T-helper 2 cell treated with Interferon-gamma antibody and Interleukin-4, amounts not matched to agents 5 μg/mL and 100 μg/mL, for 36 hours (primary cell): ENCODE data around the gene PTPRM.

Experiments
- DNase-seq: peaks from one replicate; pipeline ENCODE4 v3.0.0; 2021; ENCODE audit warnings: low spot score
- H3K27ac Mint-ChIP-seq: one replicate; pipeline ENCODE4 v1.8.0; 2021; ENCODE audit warnings: mild to moderate bottlenecking, mixed read lengths
- H3K27me3 Mint-ChIP-seq: one replicate; pipeline ENCODE4 v1.8.0; 2021; ENCODE audit warnings: low read depth, mixed read lengths
- H3K36me3 Mint-ChIP-seq: one replicate; pipeline ENCODE4 v1.8.0; 2021; ENCODE audit warnings: low read depth, mixed read lengths
- H3K4me1 Mint-ChIP-seq: one replicate; pipeline ENCODE4 v1.8.0; 2021; ENCODE audit warnings: low read depth, mixed read lengths
- H3K4me3 Mint-ChIP-seq: one replicate; pipeline ENCODE4 v1.8.0; 2022; ENCODE audit warnings: mild to moderate bottlenecking, moderate library complexity, mixed read lengths
- H3K9me3 Mint-ChIP-seq: one replicate; pipeline ENCODE4 v1.8.0; 2021; ENCODE audit warnings: mixed read lengths

Gene PTPRM

DNA sequence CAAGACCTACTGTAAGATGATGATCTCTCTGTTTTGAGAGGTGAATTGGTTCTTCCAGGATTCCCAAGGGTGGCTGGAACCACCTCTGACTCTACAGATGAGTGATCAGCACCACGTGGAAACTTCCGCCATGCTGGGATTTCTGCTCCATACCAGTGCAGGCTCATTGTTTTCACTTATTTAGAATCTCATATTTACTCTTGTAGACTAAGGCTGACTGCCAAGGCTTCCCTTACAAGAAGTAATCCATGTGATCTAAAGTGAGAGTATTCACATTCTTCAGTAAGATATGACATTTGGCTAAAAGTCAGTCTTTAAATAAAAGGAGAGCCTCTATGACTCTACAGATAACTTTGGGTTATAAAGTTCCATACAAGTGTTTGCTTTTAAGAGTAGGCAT lies 719.2 kb downstream of the PTPRM start:
- no peak for DNase-seq
- no peaks in the 10 kb centered on the region for H3K4me1 Mint-ChIP-seq
- no peaks in the 10 kb centered on the region for H3K27me3 Mint-ChIP-seq
- no peaks in the 10 kb centered on the region for H3K9me3 Mint-ChIP-seq
- no peak overlapping the region for H3K27ac Mint-ChIP-seq
- no peaks in the 10 kb centered on the region for H3K36me3 Mint-ChIP-seq
- no peak overlapping the region for H3K4me3 Mint-ChIP-seq

DNA sequence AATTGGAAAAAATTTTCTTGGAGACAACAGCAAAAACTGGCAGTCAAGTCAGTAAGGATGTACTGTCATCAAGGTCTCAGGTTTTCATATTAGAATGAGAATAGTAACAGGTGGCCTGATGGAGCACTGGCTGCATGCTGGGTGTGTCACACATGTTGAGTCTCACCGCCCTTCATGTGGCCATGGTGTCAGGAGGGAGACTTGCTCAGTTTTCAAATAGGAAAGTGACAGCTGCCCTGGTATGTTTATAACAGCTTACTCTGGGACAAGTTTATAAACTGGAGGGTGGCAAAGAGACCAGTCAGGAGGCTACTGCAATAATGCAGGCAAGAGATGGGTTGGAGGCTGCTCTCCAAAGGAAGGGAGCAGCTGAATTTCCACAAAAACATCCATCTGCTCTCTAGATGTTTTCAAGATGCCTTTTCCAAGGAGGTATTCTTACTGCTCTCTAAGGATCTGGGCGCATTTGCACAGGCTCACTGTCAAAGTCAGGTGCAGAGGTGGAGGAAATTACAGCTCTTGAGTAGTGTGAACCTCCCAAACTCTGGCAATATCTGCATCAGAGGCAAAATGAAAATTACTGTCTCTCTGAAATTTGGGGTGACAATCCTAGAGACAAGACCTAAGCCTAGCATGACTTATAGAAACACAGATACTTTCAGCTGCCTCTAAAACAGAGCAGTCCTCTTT lies 720.2 kb downstream of the PTPRM start:
- Mint-ChIP-seq H3K36me3 (no peaks in the 10 kb centered on the region), H3K27ac (no peak overlapping the region), H3K9me3 (no peaks in the 10 kb centered on the region), H3K4me1 (no peaks in the 10 kb centered on the region), H3K4me3 (no peak overlapping the region), H3K27me3 (no peaks in the 10 kb centered on the region)
- no peak for DNase-seq

DNA sequence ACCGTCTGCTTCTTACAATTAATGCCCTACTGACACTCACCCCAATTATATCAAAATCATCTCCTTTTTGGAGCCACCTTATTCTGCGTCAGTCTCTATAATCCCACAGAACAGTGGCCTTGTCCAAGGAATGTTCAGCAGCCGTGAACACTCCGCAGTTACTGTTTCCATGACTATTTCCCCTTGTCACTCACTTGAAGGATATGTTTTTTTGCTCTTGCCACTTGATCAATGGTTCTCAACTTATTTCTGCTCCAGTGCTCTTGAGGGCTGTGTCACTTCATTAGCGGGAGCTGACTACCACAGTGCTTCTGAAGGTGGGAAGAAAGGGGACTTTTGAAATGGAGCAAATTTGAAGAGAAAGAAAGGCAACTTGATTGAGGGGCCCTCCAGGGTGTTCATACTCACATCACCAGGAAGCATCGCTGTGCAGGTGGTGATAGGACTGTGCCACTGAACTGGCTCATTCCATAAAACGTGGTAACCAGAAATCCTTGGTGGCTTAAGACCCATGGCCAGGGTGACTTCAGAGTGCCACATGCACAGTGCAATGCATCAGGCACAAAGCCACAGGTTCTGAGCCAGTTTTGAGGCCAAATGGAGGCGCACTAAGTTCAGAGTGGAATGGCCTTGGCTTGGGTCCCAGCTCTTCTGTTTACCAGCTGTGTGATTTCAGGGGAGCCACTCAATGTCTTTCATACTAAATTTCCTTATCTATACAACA lies 721.5 kb downstream of the PTPRM start:
- Mint-ChIP-seq H3K4me3 (no peak overlapping the region), H3K27ac (no peak overlapping the region), H3K9me3 (no peaks in the 10 kb centered on the region), H3K36me3 (no peaks in the 10 kb centered on the region), H3K4me1 (no peaks in the 10 kb centered on the region), H3K27me3 (no peaks in the 10 kb centered on the region)
- no peak for DNase-seq

DNA sequence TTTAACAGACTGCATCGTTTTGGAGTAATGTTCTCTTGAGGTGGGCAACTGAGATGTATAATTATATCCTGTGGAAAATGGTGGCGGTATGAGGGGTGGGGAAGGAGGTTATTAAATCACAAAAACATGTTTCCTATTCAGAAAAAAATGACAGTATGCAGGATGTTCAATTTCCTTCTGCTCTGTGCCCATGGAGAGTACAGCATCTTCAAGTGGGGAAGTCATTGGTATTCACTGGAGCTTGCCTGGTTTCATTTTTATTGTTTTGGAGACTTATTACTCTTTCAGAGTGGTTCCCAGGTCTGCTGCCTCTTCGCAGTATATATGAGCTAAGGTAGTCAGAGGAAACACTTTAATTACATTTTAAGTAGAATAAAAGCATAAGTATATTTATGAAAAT lies 723.3 kb downstream of the PTPRM start:
- no peaks in the 10 kb centered on the region for H3K27me3 Mint-ChIP-seq
- H3K27ac Mint-ChIP-seq, result no peak overlapping the region
- H3K4me3 Mint-ChIP-seq, result no peak overlapping the region
- DNase-seq, result no peak
- H3K36me3 Mint-ChIP-seq, result no peaks in the 10 kb centered on the region
- no peaks in the 10 kb centered on the region for H3K9me3 Mint-ChIP-seq
- no peaks in the 10 kb centered on the region for H3K4me1 Mint-ChIP-seq

DNA sequence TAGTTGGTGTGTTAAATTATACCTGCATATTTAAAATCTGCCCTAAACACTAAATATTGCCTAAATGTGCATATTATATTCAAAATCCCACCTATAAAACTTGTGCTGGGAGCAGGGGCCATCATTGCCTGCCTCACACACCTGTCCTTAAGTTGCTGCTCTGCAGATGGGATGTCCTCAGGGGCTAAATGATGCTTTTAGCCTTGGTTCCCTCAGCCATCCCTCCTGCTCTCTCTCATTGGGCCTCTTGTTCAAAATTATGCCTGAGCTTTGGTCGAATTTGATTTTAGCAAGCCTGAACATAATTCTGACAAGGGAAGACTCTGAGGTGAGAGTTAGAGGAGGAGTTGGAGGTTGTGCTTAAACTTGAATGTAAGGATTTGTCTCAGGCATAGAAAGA lies 723.8 kb downstream of the PTPRM start:
- Mint-ChIP-seq H3K9me3 (no peaks in the 10 kb centered on the region), H3K4me3 (no peak overlapping the region), H3K27me3 (no peaks in the 10 kb centered on the region), H3K27ac (no peak overlapping the region), H3K4me1 (no peaks in the 10 kb centered on the region), H3K36me3 (no peaks in the 10 kb centered on the region)
- no peak for DNase-seq

DNA sequence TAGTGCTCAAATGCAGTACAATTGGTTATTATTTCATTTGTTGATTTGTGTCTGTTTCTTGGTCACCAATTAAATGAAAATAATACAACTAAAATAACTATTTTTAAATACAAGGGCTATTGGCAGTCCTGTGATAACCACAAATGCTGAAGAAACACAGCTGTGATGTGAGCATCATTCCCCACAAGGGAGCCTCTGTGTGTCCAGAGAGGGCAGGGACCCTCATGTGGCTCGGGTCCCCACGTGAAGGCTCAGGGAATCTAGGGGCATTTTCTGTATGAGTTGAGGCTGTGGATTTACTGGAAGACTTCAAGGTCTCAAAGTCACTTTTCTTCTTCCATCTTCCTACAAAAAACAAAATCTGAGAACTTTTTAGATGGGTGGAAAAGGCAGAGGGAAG lies 726.1 kb downstream of the PTPRM start:
- no peak for DNase-seq
- Mint-ChIP-seq H3K4me1 (no peaks in the 10 kb centered on the region), H3K36me3 (no peaks in the 10 kb centered on the region), H3K27me3 (no peaks in the 10 kb centered on the region), H3K4me3 (no peak overlapping the region), H3K27ac (no peak overlapping the region), H3K9me3 (no peaks in the 10 kb centered on the region)

DNA sequence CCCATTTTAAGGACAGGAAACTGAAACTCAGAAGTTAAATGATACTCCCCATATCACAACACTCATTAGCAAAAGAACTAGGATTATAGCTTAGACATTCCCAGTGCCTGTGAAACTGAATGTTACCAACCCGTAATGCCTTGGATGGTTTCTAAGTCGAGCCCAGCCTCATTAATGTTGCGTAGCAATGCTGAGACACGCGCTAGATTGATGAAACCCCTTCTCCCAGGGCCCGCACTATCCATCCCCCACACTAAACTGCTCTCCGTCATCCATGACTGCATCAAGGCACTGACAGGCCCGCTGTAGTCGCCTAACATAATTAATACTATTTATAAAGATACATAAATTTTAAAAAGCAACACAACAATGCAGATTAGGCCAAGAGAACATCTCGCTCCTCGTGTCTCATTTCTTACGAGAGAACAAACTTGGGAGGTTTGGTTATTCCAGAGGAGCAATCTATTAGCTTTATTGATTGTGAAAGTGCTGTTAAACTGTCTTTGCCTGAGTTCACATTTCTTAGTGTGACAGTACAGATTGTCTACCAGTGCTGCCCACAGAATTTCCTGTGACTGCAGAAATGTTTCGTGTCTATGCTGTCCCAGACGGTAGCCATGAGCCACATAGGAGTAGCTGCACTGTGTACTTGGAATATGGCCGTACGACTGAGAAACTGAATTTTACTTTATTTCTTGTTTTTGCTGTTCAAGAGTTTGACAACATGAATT lies 729.9 kb downstream of the PTPRM start:
- no peaks in the 10 kb centered on the region for H3K27me3 Mint-ChIP-seq
- no peak overlapping the region for H3K4me3 Mint-ChIP-seq
- H3K36me3 Mint-ChIP-seq, result no peaks in the 10 kb centered on the region
- H3K4me1 Mint-ChIP-seq, result no peaks in the 10 kb centered on the region
- no peaks in the 10 kb centered on the region for H3K9me3 Mint-ChIP-seq
- DNase-seq, result no peak
- H3K27ac Mint-ChIP-seq, result no peak overlapping the region

DNA sequence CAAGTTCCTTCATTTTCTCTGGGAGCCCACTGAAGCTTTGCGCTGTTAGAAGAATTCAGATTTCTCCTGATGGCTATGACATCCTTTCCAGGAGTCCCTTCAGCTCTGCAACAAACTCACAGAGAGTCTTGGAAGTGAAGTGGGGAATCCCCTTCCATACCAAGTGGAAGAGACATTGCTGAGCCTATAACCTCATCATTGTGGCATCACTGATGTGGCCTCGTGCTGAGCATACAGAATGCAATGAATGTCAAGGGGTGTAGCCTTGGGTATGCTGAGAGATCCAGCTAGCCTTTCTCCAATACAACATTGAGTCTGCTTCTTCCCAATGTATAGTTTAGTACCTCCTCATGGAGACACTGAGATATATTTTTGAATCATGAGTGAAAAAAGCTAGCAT lies 731.1 kb downstream of the PTPRM start:
- H3K27me3 Mint-ChIP-seq, result no peaks in the 10 kb centered on the region
- H3K4me1 Mint-ChIP-seq, result no peaks in the 10 kb centered on the region
- H3K36me3 Mint-ChIP-seq, result no peaks in the 10 kb centered on the region
- H3K27ac Mint-ChIP-seq, result no peak overlapping the region
- DNase-seq, result no peak
- no peak overlapping the region for H3K4me3 Mint-ChIP-seq
- no peaks in the 10 kb centered on the region for H3K9me3 Mint-ChIP-seq

DNA sequence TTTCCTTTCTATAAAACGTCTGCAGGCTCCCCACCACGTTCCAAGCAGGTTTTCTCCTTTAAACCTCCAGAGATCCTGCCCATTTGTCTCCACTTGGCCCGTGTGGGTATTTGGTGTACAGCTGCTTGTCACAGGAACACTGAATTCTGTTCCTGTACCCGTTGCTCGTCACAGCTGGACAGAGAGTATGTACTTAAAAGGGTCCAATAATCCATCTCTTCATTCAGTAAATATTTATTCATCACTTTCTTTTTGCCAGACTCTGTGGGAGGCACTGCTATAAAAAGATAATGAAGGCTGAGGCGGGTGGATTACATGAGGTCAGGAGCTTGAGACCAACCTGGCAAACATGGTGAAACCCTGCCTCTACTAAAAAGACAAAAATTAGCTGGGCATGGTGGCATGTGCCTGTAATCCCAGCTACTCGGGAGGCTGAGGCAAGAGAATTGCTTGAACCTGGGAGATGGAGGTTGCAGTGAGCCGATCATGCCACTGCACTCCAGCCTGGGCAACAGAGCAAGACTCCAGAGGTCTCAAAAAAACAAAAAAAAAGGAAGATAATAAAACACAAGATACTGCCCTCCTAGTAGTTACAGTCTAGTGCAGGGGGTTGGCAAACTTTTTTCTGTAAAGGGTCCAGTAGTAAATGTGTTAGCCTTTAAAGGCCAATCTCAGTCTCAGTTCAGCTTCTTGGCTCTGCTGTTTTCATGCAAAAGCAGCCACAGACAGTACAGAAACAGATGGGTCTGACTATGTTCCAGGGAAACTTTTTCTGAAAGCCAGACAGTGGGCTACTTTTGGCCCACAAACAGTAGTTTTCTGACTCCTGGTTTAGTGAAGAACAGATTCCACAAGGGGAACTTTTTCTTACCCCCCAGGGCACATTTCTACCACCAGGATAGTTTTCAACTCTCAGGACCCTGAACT lies 732.2 kb downstream of the PTPRM start:
- Mint-ChIP-seq H3K27me3 (no peaks in the 10 kb centered on the region), H3K9me3 (no peaks in the 10 kb centered on the region), H3K4me1 (no peaks in the 10 kb centered on the region), H3K27ac (no peak overlapping the region), H3K36me3 (no peaks in the 10 kb centered on the region), H3K4me3 (no peak overlapping the region)
- DNase-seq, result no peak

DNA sequence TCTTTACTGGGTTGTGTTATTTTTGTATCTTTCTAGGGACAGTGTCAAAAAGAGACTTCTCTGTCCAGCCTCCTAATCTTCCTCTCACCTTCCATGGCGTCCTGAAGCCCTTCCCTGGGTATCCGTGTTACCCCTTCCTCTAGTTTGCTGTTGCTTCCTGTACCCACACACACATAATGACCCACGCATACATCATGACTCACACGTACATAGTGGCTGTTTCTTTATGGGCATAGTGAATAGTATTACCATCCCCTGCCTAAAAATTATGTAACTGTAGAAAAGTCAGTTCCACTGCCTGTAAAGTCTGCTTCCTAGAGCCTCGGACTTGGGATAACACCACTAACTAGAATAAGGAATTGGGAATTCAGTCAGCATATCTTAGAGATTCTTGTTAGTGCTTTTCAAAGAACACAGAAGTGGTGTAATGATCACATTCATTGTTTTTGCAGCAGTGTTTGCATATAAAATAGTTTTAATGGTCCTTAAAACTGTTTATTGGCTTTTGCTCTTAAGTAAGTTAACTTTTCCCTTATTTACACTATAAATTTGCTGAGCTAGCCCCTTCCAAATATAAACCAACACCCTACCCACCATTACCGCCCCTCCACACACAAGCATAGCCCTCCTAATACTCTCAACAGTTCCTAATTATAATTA lies 733.8 kb downstream of the PTPRM start:
- H3K36me3 Mint-ChIP-seq, result no peaks in the 10 kb centered on the region
- H3K4me1 Mint-ChIP-seq, result no peaks in the 10 kb centered on the region

DNA sequence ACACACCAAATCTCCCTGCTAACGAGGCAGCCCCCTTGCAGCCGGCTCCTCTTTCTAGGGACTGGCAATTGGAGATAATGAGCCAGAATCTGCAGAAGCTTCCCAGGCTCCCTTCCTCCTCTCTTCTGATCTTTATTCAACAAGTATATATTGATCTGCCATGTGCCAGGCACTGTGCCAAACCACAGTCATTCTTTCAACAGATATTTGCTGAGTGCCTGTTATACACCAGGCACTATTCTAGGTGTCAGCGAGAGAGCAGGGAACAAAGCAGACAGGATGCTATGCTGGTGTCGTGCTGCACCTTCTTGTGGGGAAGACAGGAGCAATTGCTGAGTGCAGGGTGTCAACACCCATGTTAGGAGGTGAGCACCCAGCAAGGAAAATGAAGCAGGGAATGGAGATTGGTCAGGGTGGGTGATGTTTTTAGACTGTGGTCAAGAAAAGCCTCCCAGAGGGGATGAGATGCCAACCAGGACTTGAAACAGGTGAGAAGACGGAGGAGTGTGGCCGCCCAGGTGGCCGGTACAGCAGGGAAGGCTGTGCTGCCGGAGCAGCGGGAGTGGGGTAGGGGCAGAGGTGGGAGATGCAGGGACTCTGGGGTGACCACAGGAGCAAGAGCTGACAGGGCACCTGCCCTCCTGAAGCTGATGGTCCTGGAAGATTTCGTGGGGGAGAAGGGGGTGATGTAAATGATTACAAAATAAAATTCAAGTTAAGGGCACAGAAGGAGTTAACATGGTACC lies 734.5 kb downstream of the PTPRM start:
- no peak for DNase-seq
- no peaks in the 10 kb centered on the region for H3K9me3 Mint-ChIP-seq
- H3K36me3 Mint-ChIP-seq, result no peaks in the 10 kb centered on the region
- H3K4me3 Mint-ChIP-seq, result no peak overlapping the region
- no peaks in the 10 kb centered on the region for H3K4me1 Mint-ChIP-seq
- H3K27ac Mint-ChIP-seq, result no peak overlapping the region
- no peaks in the 10 kb centered on the region for H3K27me3 Mint-ChIP-seq

More for the DNA sequence above, 733.8 kb downstream of the PTPRM start:
- no peak overlapping the region for H3K27ac Mint-ChIP-seq
- H3K4me3 Mint-ChIP-seq, result no peak overlapping the region
- no peak for DNase-seq
- H3K27me3 Mint-ChIP-seq, result no peaks in the 10 kb centered on the region
- H3K9me3 Mint-ChIP-seq, result no peaks in the 10 kb centered on the region

DNA sequence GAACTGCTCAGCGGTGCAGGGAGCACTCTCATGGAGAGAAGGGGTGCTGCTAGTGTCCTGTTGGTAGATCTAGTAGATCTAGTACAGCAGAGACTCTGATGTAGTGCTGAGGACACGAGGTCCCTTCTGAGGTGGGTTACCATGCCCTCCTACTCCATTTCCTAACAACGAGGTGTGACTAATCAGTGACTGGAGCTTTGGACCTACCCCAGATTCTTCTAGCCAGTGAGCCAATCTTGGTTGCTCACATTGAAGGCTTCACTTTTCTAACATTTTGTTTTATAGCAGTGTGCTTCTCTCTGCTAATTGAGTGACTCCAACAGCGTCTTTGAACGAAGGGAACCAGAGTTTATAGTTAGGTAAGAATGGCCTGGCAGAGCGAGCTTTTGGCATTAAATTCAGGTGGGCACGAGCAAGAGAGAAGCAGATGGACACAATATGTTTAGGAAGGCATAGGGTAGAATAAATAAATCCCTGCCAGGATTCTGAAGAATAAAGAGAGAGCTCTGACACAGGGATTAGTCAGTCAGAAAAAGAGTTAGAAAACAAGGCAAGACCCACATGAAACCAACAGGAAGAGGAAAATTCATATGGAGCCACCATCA lies 736.1 kb downstream of the PTPRM start:
- DNase-seq, result no peak
- Mint-ChIP-seq H3K9me3 (no peaks in the 10 kb centered on the region), H3K27ac (no peak overlapping the region), H3K27me3 (no peaks in the 10 kb centered on the region), H3K36me3 (no peaks in the 10 kb centered on the region), H3K4me1 (no peaks in the 10 kb centered on the region), H3K4me3 (no peak overlapping the region)
